GM12865 (cell line): ENCODE measurements around the gene COG2.

Experiments
- DNase-seq: peaks from one replicate; pipeline ENCODE4 v3.0.0; 2010; ENCODE audit warnings: low read depth
- H3K4me3 ChIP-seq: 2 replicates; pipeline ENCODE4 v1.5.1; 2011; ENCODE audit warnings: mild to moderate bottlenecking, low read depth, low read length, control low read depth
- TF ChIP-seq, protein P1 (sequence below): IDR thresholded peaks from 2 replicates; pipeline ENCODE4 v1.5.1; 2011; ENCODE audit warnings: low read length, control low read depth, low read depth, inconsistent platforms; ENCODE audit not compliant: insufficient read depth; ENCODE audit errors: missing control alignments

Gene COG2

DNA sequence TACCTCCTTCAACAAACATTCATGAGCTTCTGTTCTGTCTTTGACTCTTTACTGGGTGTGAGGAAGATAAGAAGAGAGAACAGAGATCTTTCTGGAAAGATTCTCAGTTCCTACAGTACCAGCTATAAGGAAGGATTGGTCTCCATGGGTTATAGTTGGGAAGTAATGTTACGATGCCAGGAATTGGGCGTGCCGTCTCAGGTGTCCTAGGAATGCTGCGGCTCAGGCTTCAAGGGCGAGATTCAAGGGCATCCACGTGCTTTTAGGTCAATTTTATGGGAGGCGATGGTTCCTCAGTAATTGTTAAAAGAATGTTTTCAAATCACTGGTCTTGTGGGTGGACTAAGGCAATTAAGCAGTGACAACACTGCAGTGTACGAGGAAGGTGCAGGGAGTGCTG lies 27.3 kb downstream of the COG2 start:
- TF ChIP-seq, protein P1, sequence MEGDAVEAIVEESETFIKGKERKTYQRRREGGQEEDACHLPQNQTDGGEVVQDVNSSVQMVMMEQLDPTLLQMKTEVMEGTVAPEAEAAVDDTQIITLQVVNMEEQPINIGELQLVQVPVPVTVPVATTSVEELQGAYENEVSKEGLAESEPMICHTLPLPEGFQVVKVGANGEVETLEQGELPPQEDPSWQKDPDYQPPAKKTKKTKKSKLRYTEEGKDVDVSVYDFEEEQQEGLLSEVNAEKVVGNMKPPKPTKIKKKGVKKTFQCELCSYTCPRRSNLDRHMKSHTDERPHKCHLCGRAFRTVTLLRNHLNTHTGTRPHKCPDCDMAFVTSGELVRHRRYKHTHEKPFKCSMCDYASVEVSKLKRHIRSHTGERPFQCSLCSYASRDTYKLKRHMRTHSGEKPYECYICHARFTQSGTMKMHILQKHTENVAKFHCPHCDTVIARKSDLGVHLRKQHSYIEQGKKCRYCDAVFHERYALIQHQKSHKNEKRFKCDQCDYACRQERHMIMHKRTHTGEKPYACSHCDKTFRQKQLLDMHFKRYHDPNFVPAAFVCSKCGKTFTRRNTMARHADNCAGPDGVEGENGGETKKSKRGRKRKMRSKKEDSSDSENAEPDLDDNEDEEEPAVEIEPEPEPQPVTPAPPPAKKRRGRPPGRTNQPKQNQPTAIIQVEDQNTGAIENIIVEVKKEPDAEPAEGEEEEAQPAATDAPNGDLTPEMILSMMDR = no peak
- no peak for DNase-seq
- H3K4me3 ChIP-seq = no peak overlapping the region

DNA sequence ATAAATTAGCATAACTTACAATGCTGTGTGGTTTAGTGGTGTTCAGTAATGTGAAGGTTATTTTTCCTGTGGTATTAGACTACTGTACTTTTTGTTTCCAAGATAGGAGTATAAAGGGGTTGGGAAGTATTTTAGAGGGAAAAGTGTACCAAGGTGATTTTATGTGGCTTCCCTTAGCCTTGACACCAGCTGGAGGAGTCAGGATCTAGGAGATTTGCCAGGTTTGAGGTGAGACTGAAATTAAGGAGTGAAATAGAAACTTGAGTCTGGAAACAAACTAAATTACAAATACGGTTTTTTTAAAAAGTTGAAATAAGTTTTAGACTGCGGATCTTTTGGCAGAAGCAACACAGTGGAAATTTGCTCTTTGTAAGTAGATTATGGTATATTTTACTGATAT lies 32.3 kb downstream of the COG2 start:
- no peak for DNase-seq
- no peak overlapping the region for H3K4me3 ChIP-seq
- TF ChIP-seq, protein P1 = no peak

DNA sequence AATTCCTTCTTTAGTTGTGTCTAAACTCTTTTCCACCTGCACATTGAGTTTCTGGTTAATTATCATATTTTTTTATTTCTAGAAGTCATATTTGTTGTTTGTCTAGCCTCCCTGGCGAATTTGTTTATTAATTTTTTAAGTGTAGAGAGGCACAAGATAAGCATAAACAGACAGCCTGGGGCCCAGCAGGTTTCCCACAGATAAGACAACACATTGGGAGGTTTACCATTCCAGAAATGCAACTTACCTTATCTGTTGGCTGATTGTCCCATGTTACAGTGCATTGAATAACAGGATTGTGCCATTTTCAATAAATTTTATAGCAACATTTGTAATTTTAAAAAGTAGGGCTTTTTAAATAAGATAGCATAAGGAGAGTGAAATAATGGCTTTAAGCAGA lies 34.9 kb downstream of the COG2 start:
- DNase-seq = no peak
- H3K4me3 ChIP-seq = no peak overlapping the region
- TF ChIP-seq, protein P1 = no peak

DNA sequence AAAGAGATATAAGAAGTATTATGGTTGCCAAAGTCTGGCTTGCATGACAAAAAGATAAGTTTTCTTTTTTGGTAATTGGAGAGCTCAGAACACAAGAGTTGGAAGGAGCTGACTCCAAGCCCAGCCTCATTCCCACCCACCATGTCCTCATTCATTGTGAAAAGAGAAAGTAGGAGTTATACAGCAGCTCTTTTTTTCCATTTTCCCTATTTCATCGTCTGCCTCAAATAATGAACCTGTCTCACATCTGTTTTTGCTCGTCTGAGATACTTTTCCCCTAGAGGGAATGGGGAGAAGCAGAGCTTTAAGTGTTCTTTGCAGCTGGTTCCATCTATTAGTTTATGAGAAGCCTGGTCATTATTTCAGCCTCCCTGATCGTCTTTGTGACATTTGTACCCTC lies 36.9 kb downstream of the COG2 start:
- TF ChIP-seq, protein P1 = no peak
- no peak overlapping the region for H3K4me3 ChIP-seq
- no peak for DNase-seq

DNA sequence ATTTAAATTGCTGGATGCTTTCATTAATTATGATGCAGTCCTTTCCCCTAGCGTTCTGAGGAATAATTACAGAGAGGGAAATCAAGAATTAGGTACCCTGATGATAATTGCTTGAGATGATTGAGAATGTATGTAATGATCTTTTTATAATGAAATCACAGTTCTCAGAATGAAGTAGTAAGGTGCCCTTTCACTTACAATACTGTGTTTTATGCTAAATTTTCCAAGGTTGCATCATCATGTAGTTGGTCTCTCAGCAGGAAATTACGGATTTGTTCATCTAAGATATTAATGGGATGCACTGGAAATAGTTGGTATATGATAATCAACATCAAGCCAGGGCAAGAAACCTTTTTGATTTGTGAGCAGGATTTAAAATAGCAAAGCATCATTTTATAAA lies 37.5 kb downstream of the COG2 start:
- no peak overlapping the region for H3K4me3 ChIP-seq
- TF ChIP-seq, protein P1 = no peak
- DNase-seq = no peak

DNA sequence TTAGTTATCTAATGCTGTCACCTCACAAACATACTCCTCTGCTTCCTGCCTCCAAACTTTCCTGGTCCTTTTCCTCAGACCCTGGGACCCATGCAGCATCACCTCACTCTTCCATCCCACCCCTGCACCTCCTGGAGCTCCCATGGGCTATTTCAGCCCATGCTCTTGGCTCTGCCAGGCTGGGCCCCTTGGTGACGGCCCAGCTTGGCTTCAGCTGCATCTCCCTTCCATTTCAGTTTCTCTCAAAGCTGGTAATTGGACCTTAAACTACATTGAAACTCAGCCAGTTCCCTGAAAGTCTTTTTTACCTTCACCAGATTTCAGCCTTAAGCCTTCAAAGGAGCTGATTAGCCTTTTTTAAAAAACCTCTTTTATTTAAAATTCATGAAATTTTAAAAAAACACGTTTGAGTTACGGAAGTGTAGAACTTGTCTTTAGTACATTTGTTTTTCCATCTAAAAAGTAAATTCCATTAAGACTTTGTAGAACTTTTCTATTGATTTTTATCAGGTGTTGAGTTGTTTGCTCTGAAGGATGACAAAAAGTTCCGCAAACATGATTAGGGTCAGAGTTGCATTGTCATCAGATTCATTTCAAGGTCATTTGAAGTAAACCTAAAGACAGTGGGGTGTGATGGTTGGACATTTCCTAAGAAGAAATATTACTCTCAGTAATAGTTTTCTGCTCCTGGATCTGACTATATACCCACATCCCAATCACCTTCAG lies 38.2 kb downstream of the COG2 start:
- no peak overlapping the region for H3K4me3 ChIP-seq
- DNase-seq = no peak
- TF ChIP-seq, protein P1 = no peak

DNA sequence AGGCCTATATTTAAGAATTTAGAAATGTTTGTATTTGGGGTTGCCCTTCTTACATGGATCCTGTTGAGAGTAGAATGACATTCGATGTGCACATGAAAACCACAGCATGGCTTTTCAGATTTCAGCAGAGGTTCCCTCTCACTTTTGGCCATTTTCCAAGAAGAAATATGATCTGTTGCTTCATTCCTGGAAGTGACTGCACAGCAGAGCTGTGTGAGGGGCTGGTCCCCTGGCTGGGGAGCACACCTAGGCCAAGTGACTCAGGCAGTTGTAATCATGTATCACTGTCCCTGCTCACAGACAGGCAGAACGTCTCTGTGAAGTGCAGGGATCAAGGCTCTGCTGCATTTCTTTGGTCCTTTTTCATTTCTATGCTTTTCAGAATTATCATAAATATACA lies 39.3 kb downstream of the COG2 start:
- H3K4me3 ChIP-seq = no peak overlapping the region
- no peak for DNase-seq
- TF ChIP-seq, protein P1 = no peak
